ENCODE measurements around the gene CACNA1I. TPM values are rescaled to one million over a fixed set of nuclear protein-coding genes. Genes with fewer than 3 reads are reported as not detected.

CACNA1I gene
- total and polyA plus RNA-seq, 12 donors, result under 0.01 to 0.06 (median 0.05) TPM; not detected in 6

DNA sequence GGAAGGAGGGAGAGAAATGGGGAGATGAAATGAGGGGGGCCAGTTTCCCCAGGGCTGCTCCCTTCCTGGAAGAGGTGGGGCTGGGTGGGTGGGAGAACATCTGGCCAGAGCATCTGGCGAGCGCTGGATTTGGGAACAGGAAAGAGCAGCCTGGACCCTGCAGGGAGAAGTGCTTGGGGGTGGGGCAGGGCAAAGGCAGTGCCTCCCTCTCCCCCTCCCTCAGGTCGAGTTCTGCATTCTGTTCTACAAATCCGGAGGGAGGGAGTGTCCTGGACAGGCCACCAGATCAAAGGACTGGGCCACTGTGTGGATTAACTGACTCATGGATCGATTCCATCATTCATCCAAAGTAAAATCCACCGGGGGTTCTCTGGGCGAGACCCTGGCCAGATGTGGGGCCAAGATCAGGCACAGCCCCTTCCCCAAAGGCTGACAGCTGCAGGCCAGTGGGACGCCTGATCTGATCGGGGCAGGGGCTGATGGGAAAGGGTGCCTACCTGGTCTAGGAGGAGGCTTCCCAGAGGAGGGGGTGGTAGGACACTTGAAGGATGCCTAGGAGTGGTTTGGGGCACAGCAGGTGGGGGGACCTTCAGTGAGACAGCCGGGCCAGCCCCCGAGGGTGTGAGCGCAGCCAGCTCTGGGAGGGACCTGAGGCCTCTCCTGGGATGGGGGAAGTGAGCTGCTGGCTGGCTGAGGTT lies 57.5 kb downstream of the CACNA1I start:
- Histone ChIP-seq H3K27ac (no peak overlapping the region), H3K4me3 (no peak overlapping the region), H3K27me3 (peaks cover 0 to 93% (median 82%) of the 10 kb centered on the region in 7 donors), H3K36me3 (no peaks in the 10 kb centered on the region), H3K9me3 (no peaks in the 10 kb centered on the region), H3K4me1 (no peaks in the 10 kb centered on the region)
- ATAC-seq, result no peak
- no peak for DNase-seq
- TF ChIP-seq, protein P1, sequence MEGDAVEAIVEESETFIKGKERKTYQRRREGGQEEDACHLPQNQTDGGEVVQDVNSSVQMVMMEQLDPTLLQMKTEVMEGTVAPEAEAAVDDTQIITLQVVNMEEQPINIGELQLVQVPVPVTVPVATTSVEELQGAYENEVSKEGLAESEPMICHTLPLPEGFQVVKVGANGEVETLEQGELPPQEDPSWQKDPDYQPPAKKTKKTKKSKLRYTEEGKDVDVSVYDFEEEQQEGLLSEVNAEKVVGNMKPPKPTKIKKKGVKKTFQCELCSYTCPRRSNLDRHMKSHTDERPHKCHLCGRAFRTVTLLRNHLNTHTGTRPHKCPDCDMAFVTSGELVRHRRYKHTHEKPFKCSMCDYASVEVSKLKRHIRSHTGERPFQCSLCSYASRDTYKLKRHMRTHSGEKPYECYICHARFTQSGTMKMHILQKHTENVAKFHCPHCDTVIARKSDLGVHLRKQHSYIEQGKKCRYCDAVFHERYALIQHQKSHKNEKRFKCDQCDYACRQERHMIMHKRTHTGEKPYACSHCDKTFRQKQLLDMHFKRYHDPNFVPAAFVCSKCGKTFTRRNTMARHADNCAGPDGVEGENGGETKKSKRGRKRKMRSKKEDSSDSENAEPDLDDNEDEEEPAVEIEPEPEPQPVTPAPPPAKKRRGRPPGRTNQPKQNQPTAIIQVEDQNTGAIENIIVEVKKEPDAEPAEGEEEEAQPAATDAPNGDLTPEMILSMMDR (IDR thresholded peaks at IDR 0.05), result no peak
- 49 to 56% methylated on average over 12 of the region's 12 CpGs for WGBS, 2 donors
- intact Hi-C loops (cut with DNase I), result loop anchor here in 5 of 10 donors (5.0 to 10.0 kb wide), 3 partner anchors 63 to 397 kb away; no protein-coding TSS in a partner anchor

DNA sequence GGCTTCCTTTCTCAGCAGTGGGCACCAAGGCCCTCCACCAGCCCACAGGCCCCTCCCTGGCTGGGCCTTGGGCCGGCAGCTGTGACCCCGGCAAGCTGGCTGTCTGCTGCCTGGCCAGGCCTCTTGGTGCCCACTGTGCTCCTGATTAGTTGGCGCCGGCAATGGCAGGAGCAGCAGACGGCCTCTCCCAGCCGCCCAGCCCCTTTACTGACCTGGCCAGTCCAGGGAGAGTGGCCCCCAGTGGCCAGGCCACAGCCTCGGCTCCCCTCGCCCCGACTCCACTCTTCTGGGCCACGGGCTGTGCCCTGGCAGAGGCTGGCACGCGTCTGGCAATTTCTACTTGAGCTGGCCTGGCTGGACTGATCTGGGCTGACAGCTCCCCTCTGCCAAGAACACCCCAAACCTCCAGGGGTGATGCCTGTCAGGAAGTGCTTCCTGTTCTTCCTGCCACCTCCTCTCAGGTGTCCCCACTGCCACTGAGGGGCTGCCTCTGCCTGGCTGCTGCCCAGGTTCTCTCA lies 58.1 kb downstream of the CACNA1I start:
- no peaks in the 10 kb centered on the region for H3K36me3 ChIP-seq
- 85 to 88% methylated on average over 11 to 12 of the region's 12 CpGs for WGBS, 2 donors
- no peak overlapping the region for H3K27ac ChIP-seq
- no peak overlapping the region for H3K4me3 ChIP-seq
- ATAC-seq, result no peak
- no peak for DNase-seq
- TF ChIP-seq, protein P1 (IDR thresholded peaks at IDR 0.05), result no peak
- intact Hi-C loops (cut with DNase I), result loop anchor here in 5 of 10 donors (5.0 to 10.0 kb wide), 3 partner anchors 64 to 396 kb away; no protein-coding TSS in a partner anchor
- no peaks in the 10 kb centered on the region for H3K4me1 ChIP-seq
- H3K9me3 ChIP-seq, result peaks cover 0 to 5% (median 0%) of the 10 kb centered on the region in 11 donors
- peaks cover 0 to 87% (median 78%) of the 10 kb centered on the region in 7 donors for H3K27me3 ChIP-seq

DNA sequence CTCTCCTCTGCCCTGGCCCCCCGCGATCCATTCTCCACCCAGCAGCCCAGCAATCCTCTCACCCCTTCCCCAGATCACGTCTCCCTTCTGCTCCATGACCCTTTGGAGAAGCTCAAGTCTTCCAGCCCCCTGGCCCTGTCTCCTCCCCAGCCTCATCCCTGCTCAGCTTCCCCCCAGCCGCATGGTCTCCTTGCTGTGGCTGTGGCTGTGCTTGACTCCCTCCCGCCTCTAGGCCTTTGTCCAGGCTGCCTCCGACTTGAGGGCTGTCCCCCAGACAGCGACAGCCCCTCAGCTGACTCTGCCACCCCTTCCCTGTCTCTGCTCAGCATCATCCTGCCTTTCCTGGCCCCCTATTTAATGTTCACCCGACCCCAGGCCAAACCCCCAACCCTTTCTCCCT lies 59.3 kb downstream of the CACNA1I start:
- Histone ChIP-seq H3K36me3 (no peaks in the 10 kb centered on the region), H3K4me3 (no peak overlapping the region), H3K9me3 (peaks cover 0 to 14% (median 0%) of the 10 kb centered on the region in 11 donors), H3K27ac (no peak overlapping the region), H3K27me3 (peaks cover 0 to 81% (median 66%) of the 10 kb centered on the region in 7 donors), H3K4me1 (no peaks in the 10 kb centered on the region)
- 59 to 65% methylated on average over 8 of the region's 8 CpGs for WGBS, 2 donors
- ATAC-seq (no peak), DNase-seq (no peak)
- TF ChIP-seq, protein P1 (IDR thresholded peaks at IDR 0.05), result no peak
- intact Hi-C loops (cut with DNase I), result loop anchor here in 5 of 10 donors (5.0 to 10.0 kb wide), 3 partner anchors 65 to 395 kb away; no protein-coding TSS in a partner anchor

DNA sequence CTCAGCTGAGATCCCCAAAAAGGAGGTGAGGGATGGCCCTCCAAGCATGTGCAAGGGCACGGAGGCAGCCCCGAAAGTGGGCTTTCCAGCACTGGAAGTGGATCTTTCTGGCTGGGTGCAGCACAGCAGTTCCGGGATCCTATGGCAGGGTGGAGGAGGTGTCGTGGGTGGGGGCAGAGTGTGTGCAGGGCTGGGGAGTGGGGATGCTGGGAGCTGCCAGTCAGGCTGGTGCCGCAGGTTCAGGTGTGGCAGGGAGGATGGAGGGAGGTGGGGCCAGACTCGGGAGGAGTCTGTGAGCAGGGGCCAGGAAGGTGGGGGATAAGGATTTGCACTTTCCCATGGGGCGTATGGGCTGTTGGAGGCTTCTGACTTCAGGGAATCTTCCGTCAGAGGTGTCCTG lies 60.2 kb downstream of the CACNA1I start:
- DNase-seq, result no peak
- TF ChIP-seq, protein P1 (IDR thresholded peaks at IDR 0.05), result no peak
- Histone ChIP-seq H3K9me3 (peaks cover 0 to 14% (median 0%) of the 10 kb centered on the region in 11 donors), H3K4me1 (no peaks in the 10 kb centered on the region), H3K27ac (no peak overlapping the region), H3K4me3 (no peak overlapping the region), H3K27me3 (peaks cover 0 to 72% (median 58%) of the 10 kb centered on the region in 7 donors), H3K36me3 (no peaks in the 10 kb centered on the region)
- ATAC-seq, result peak in 1 of 8 donors; percentile 8
- WGBS, 2 donors, result 67 to 70% methylated on average over 8 of the region's 8 CpGs
- intact Hi-C loops (cut with DNase I), result no loop called here
